DND-41 (cell line): Measurements from ENCODE around the gene EGFL8.

Source experiments
- ATAC-seq: fragments of 200-7000 bp; cut with Tn5 transposase; 3 replicates; pipeline ENCODE4 v1.9.1; 2021; ENCODE audit warnings: low read depth; ENCODE audit not compliant: insufficient read depth
- DNase-seq: peaks from one replicate; pipeline ENCODE4 v3.0.0-alpha.2; 2020
- H2AFZ ChIP-seq: 2 replicates; pipeline ENCODE4 v1.6.0; 2012; ENCODE audit warnings: low read depth, low read length
- H3K27ac ChIP-seq: 2 replicates; pipeline ENCODE4 v1.5.1; 2012; ENCODE audit warnings: low read length, inconsistent platforms
- H3K27me3 ChIP-seq: fragments of 200-600 bp; sonication (generic); 2 replicates; pipeline ENCODE4 v1.6.0; 2012; ENCODE audit warnings: low read length, mild to moderate bottlenecking, inconsistent platforms; ENCODE audit not compliant: insufficient read depth, poor library complexity
- H3K36me3 ChIP-seq: 2 replicates; pipeline ENCODE4 v1.5.1; 2012; ENCODE audit warnings: low read length, inconsistent platforms; ENCODE audit not compliant: insufficient read depth
- H3K4me1 ChIP-seq: 2 replicates; pipeline ENCODE4 v1.5.1; 2012; ENCODE audit warnings: mild to moderate bottlenecking, low read length; ENCODE audit not compliant: insufficient read depth
- H3K4me2 ChIP-seq: 2 replicates; pipeline ENCODE4 v1.6.0; 2012; ENCODE audit warnings: mild to moderate bottlenecking, moderate library complexity, low read length, inconsistent platforms; ENCODE audit not compliant: insufficient read depth
- H3K4me3 ChIP-seq, 2 experiments: fragments of 200-600 bp in 1 of 2; shearing (Covaris generic) in 1 of 2; 2 replicates each; pipeline ENCODE4 v1.5.1; 2012 to 2016; ENCODE audit warnings: inconsistent platforms in 2 of 2, low read length in 2 of 2, mild to moderate bottlenecking in 2 of 2, low read depth in 1 of 2, moderate library complexity in 1 of 2
- H3K79me2 ChIP-seq: 2 replicates; pipeline ENCODE4 v1.6.0; 2012; ENCODE audit warnings: low read length, inconsistent platforms; ENCODE audit not compliant: insufficient read depth
- H3K9ac ChIP-seq: 2 replicates; pipeline ENCODE4 v1.6.0; 2012; ENCODE audit warnings: low read depth, mild to moderate bottlenecking, inconsistent platforms, low read length, moderate library complexity
- H3K9me3 ChIP-seq: 2 replicates; pipeline ENCODE4 v1.5.1; 2012; ENCODE audit warnings: low read length, moderate library complexity, mild to moderate bottlenecking, inconsistent platforms; ENCODE audit not compliant: insufficient read depth, severe bottlenecking
- H4K20me1 ChIP-seq: 2 replicates; pipeline ENCODE4 v1.6.0; 2012; ENCODE audit warnings: low read length; ENCODE audit not compliant: insufficient read depth
- EZH2 ChIP-seq: IDR thresholded peaks from 3 replicates; pipeline ENCODE4 v1.6.1; 2012; ENCODE audit warnings: borderline replicate concordance, low read depth, mild to moderate bottlenecking, moderate library complexity, low read length, inconsistent platforms; ENCODE audit not compliant: severe bottlenecking
- TF ChIP-seq, protein P1 (sequence below): IDR thresholded peaks from 2 replicates; pipeline ENCODE4 v1.5.1; 2012; ENCODE audit warnings: borderline replicate concordance, low read length, moderate library complexity, mild to moderate bottlenecking; ENCODE audit not compliant: poor library complexity, severe bottlenecking; ENCODE audit errors: extremely low read depth

Gene EGFL8

DNA sequence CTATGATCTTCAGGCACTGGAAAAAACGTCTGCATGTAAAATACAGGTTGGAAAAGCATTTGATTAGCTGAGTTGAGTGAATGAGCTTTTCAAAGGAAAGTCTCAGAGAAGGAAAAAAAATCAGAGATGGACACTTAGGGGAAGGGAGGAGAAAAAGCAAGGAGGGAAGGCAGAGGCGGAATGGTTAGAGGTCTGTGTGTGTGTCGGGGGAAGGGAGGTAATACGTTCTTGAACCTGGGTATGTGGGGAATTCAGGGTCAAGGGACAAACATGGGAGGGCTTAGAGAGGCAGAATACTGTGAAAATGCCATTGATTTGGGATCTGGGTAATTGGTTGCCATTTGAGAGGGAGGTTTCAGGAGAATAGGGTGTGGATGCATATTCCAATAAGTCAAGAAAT, 17.7 kb upstream of the EGFL8 start:
- Histone ChIP-seq H4K20me1 (no peaks in the 10 kb centered on the region), H3K4me1 (no peaks in the 10 kb centered on the region), H3K9me3 (no peaks in the 10 kb centered on the region), H3K4me2 (no peak overlapping the region), H2AFZ (no peak overlapping the region), H3K36me3 (no peaks in the 10 kb centered on the region), H3K79me2 (no peaks in the 10 kb centered on the region), H3K4me3 (no peak overlapping the region), H3K27me3 (peaks cover 15% of the 10 kb centered on the region), H3K27ac (no peak overlapping the region), H3K9ac (no peak overlapping the region)
- DNase-seq, result no peak
- ATAC-seq, result no peak
- no peak for TF ChIP-seq EZH2
- TF ChIP-seq, protein P1, sequence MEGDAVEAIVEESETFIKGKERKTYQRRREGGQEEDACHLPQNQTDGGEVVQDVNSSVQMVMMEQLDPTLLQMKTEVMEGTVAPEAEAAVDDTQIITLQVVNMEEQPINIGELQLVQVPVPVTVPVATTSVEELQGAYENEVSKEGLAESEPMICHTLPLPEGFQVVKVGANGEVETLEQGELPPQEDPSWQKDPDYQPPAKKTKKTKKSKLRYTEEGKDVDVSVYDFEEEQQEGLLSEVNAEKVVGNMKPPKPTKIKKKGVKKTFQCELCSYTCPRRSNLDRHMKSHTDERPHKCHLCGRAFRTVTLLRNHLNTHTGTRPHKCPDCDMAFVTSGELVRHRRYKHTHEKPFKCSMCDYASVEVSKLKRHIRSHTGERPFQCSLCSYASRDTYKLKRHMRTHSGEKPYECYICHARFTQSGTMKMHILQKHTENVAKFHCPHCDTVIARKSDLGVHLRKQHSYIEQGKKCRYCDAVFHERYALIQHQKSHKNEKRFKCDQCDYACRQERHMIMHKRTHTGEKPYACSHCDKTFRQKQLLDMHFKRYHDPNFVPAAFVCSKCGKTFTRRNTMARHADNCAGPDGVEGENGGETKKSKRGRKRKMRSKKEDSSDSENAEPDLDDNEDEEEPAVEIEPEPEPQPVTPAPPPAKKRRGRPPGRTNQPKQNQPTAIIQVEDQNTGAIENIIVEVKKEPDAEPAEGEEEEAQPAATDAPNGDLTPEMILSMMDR, result no peak

GRCh38 chr6:32147401-32148132, 16.8 kb upstream of the EGFL8 start:
- H3K79me2 ChIP-seq, result no peaks in the 10 kb centered on the region
- no peak overlapping the region for H3K4me2 ChIP-seq
- H3K9me3 ChIP-seq, result no peaks in the 10 kb centered on the region
- H3K9ac ChIP-seq, result no peak overlapping the region
- ATAC-seq (no peak), DNase-seq (no peak)
- H3K36me3 ChIP-seq, result no peaks in the 10 kb centered on the region
- H3K4me3 ChIP-seq, result no peak overlapping the region
- peaks cover 15% of the 10 kb centered on the region for H3K27me3 ChIP-seq
- H4K20me1 ChIP-seq, result no peaks in the 10 kb centered on the region
- TF ChIP-seq, protein P1, result peak; percentile 23
- no peak for TF ChIP-seq EZH2
- no peak overlapping the region for H3K27ac ChIP-seq
- H3K4me1 ChIP-seq, result no peaks in the 10 kb centered on the region
- H2AFZ ChIP-seq, result no peak overlapping the region

DNA sequence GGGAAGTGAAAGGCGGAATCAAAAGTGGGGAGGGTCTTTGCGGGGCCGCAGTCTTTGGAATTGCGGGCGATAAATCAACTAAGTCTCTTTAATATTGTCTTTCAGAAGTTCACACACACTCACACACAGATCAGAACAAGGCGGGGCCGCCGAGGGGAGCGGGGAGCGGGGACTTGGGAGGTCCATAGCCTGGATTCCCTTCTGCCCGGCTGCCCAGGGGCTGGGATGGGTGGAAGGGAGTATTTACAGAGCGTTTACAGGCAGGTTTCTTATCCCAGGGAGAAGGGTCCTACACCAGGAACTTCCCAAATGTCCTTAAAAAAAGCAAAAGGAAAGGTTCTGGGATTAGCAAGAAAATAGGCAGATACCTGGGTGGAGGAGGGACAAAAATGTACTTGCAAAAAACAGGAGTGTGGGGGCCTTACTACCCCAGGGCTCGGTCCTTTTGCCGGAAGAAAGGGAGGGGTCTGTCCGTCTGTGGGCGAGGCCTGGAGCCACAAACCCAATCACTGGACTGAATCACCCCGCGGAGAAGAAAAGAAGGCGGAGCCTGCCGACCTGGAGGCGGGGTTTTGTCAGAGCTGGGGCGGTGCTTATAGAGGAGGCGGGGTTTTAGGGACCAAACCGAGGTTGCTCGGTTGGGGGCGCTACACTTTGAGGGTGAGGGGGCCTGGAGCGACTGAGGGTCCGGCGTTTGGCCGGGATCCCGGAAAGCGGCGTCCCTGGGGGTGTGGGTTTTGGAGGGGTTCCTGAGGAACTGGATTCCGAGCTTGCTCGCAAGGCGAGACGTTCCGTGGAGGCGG, 15.9 kb upstream of the EGFL8 start:
- H4K20me1 ChIP-seq, result no peaks in the 10 kb centered on the region
- H3K4me2 ChIP-seq, result no peak overlapping the region
- DNase-seq (no peak), ATAC-seq (no peak)
- peaks cover 7% of the 10 kb centered on the region for H3K4me1 ChIP-seq
- H3K79me2 ChIP-seq, result no peaks in the 10 kb centered on the region
- H3K4me3 ChIP-seq, result no peak overlapping the region
- H2AFZ ChIP-seq, result no peak overlapping the region
- peaks cover 15% of the 10 kb centered on the region for H3K27me3 ChIP-seq
- TF ChIP-seq, protein P1, result no peak
- TF ChIP-seq EZH2, result no peak
- no peaks in the 10 kb centered on the region for H3K36me3 ChIP-seq
- no peaks in the 10 kb centered on the region for H3K9me3 ChIP-seq
- H3K27ac ChIP-seq, result no peak overlapping the region
- H3K9ac ChIP-seq, result no peak overlapping the region
